ENCODE results near the gene POLR3H.

The POLR3H gene

DNA sequence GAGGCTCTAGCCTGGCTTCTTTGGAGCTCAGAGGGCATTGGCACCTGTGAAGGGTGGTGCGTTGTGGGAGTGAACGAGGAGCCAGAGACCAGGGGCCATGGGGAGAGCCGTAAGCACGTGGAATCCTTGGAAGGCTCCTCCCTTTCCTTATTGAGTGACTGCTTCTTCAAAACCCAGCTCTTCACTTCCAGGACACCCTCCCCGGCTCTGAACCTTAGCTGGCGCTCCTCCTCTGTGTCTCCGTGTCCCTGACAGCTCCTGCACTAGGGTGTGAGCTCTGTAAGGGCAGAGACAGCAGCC lies 26.3 kb downstream of the POLR3H start:
- Histone ChIP-seq H4K20me1 (ENCODE audit: insufficient read depth, low read length, poor library complexity, severe bottlenecking) (no peaks in the 10 kb centered on the region), H3K9me3 (ENCODE audit: insufficient read depth, low read depth, low read length) (no peaks in the 10 kb centered on the region), H2AFZ (ENCODE audit: low read length) (no peak overlapping the region), H3K4me2 (ENCODE audit: low read depth, low read length, poor library complexity, severe bottlenecking) (no peak overlapping the region), H3K4me1 (ENCODE audit: insufficient read depth, low read length, poor library complexity, severe bottlenecking) (no peaks in the 10 kb centered on the region), H3K27me3 (ENCODE audit: insufficient read depth, low read length, poor library complexity, severe bottlenecking) (no peaks in the 10 kb centered on the region), H3K79me2 (ENCODE audit: insufficient read depth, low read length) (no peaks in the 10 kb centered on the region), H3F3A (ENCODE audit: low read depth) (no peaks in the 10 kb centered on the region), H3K9me2 (replicated peaks; ENCODE audit: low read depth, low read length) (no peaks in the 10 kb centered on the region), H3K9ac (ENCODE audit: low read depth, low read length, poor library complexity, severe bottlenecking) (no peak overlapping the region), H3K4me3 (ENCODE audit: low read length, poor library complexity, severe bottlenecking) (no peak overlapping the region), H3K36me3 (ENCODE audit: insufficient read depth, low read length) (peaks cover 56% of the 10 kb centered on the region; the same call in 1 of the 2 replicates)
- TF ChIP-seq EZH2phosphoT487 (IDR thresholded peaks at IDR 0.05; ENCODE audit: borderline replicate concordance) = no peak
- TF ChIP-seq, protein P1, sequence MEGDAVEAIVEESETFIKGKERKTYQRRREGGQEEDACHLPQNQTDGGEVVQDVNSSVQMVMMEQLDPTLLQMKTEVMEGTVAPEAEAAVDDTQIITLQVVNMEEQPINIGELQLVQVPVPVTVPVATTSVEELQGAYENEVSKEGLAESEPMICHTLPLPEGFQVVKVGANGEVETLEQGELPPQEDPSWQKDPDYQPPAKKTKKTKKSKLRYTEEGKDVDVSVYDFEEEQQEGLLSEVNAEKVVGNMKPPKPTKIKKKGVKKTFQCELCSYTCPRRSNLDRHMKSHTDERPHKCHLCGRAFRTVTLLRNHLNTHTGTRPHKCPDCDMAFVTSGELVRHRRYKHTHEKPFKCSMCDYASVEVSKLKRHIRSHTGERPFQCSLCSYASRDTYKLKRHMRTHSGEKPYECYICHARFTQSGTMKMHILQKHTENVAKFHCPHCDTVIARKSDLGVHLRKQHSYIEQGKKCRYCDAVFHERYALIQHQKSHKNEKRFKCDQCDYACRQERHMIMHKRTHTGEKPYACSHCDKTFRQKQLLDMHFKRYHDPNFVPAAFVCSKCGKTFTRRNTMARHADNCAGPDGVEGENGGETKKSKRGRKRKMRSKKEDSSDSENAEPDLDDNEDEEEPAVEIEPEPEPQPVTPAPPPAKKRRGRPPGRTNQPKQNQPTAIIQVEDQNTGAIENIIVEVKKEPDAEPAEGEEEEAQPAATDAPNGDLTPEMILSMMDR (conservative IDR thresholded peaks at IDR 0.05; ENCODE audit: low read length) = peak; percentile 5; the same call in 1 of the 2 replicates

DNA sequence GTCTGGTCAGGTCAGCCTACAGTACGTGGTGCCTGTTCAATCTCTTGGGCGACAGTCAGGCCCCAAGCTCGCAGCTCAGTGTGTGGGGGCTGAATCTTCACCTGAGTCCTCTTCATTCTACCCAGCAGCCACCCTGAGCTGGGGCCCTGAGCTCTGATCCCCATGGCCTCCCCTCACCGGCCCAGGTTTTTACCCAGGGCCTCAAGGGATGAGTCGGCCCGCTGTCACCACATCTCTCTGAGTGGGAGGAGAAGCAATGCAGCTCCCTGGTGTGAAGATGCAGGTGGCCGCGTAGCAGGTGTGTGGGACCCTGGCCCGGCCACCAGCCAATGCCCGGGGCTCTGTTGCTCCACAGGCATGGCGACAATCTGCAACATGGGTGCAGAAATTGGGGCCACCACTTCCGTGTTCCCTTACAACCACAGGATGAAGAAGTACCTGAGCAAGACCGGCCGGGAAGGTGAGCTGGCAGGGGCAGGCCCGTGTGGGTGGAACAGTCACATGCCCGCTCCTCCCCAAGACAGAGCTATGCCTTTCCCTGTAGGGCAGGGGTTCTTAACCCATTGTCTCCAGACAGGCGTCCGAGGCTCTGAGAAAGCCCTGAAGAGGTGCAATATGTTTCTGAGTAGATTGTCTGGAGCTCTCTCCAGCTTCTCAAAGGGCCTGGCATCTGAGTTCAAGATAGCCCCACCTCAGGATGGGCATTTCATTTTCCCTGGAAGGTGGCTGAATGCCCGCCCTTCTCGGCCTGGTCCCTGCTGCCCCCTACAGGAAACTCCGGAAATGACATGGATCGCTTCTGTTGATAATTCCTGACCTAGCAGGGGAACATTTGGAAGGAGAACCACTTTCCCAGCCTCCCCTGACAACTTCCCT lies 26.9 kb downstream of the POLR3H start:
- Histone ChIP-seq H2AFZ (ENCODE audit: low read length) (no peak overlapping the region), H3K9me2 (replicated peaks; ENCODE audit: low read depth, low read length) (no peaks in the 10 kb centered on the region), H3K27me3 (ENCODE audit: insufficient read depth, low read length, poor library complexity, severe bottlenecking) (no peaks in the 10 kb centered on the region), H3K9me3 (ENCODE audit: insufficient read depth, low read depth, low read length) (no peaks in the 10 kb centered on the region), H3F3A (ENCODE audit: low read depth) (no peaks in the 10 kb centered on the region), H3K9ac (ENCODE audit: low read depth, low read length, poor library complexity, severe bottlenecking) (no peak overlapping the region), H3K79me2 (ENCODE audit: insufficient read depth, low read length) (no peaks in the 10 kb centered on the region), H3K4me2 (ENCODE audit: low read depth, low read length, poor library complexity, severe bottlenecking) (no peak overlapping the region), H3K4me3 (ENCODE audit: low read length, poor library complexity, severe bottlenecking) (no peak overlapping the region), H4K20me1 (ENCODE audit: insufficient read depth, low read length, poor library complexity, severe bottlenecking) (no peaks in the 10 kb centered on the region), H3K36me3 (ENCODE audit: insufficient read depth, low read length) (peaks cover 60% of the 10 kb centered on the region; the same call in 1 of the 2 replicates), H3K4me1 (ENCODE audit: insufficient read depth, low read length, poor library complexity, severe bottlenecking) (peaks cover 5% of the 10 kb centered on the region)
- no peak for TF ChIP-seq EZH2phosphoT487 (IDR thresholded peaks at IDR 0.05; ENCODE audit: borderline replicate concordance)
- TF ChIP-seq, protein P1 (conservative IDR thresholded peaks at IDR 0.05; ENCODE audit: low read length) = peak; percentile 89

DNA sequence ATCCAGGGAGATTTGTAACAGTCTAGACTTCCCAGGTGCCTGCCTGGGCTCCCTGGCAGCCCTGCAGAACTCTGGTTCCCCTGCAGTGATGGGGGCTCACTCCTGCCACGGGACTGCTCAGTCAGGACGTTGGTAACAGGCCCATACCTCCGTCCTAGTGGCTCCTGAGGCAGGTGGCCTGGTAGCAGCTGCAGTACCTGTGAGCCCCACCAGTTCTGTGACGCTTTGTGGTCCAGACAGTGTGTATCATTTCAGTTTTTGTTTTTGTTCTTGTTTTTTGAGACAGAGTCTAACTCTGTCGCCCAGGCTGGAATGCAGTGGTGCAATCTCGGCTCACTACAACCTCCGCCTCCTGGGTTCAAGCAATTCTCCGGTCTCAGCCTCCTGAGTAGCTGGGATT lies 27.8 kb downstream of the POLR3H start:
- H3K9me3 ChIP-seq (ENCODE audit: insufficient read depth, low read depth, low read length) = no peaks in the 10 kb centered on the region
- no peaks in the 10 kb centered on the region for H3F3A ChIP-seq (ENCODE audit: low read depth)
- no peaks in the 10 kb centered on the region for H3K79me2 ChIP-seq (ENCODE audit: insufficient read depth, low read length)
- TF ChIP-seq EZH2phosphoT487 (IDR thresholded peaks at IDR 0.05; ENCODE audit: borderline replicate concordance) = no peak
- TF ChIP-seq, protein P1 (conservative IDR thresholded peaks at IDR 0.05; ENCODE audit: low read length) = no peak
- H3K9ac ChIP-seq (ENCODE audit: low read depth, low read length, poor library complexity, severe bottlenecking) = no peak overlapping the region
- H3K4me3 ChIP-seq (ENCODE audit: low read length, poor library complexity, severe bottlenecking) = no peak overlapping the region
- H3K9me2 ChIP-seq (replicated peaks; ENCODE audit: low read depth, low read length) = no peaks in the 10 kb centered on the region
- no peak overlapping the region for H3K4me2 ChIP-seq (ENCODE audit: low read depth, low read length, poor library complexity, severe bottlenecking)
- no peaks in the 10 kb centered on the region for H3K27me3 ChIP-seq (ENCODE audit: insufficient read depth, low read length, poor library complexity, severe bottlenecking)
- H3K4me1 ChIP-seq (ENCODE audit: insufficient read depth, low read length, poor library complexity, severe bottlenecking) = peaks cover 5% of the 10 kb centered on the region
- H4K20me1 ChIP-seq (ENCODE audit: insufficient read depth, low read length, poor library complexity, severe bottlenecking) = no peaks in the 10 kb centered on the region
- H2AFZ ChIP-seq (ENCODE audit: low read length) = no peak overlapping the region
- peaks cover 69% of the 10 kb centered on the region; the same call in 1 of the 2 replicates for H3K36me3 ChIP-seq (ENCODE audit: insufficient read depth, low read length)
